Gastroesophageal sphincter (tissue), 4 donors: ENCODE results near the gene SOX12. TPM values are rescaled to one million over a fixed set of nuclear protein-coding genes. Genes with fewer than 3 reads are reported as not detected.

ENCODE experiments used
- ATAC-seq: fragments of 150-250 bp; one replicate; pipeline ENCODE4 v1.9.1; 2016; ENCODE audit warnings: mild to moderate bottlenecking, moderate library complexity
- H3K27ac ChIP-seq, 4 donors: fragments of 200-600 bp; sonication (generic) in 3 of 4; 1 replicate in 3 of 4; 2 replicates in 1 of 4; pipeline ENCODE4 v1.5.1; 2016 to 2019
- H3K27me3 ChIP-seq: fragments of 200-600 bp; sonication (generic); one replicate; pipeline ENCODE4 v1.5.1; 2019
- H3K36me3 ChIP-seq, 2 donors: fragments of 200-600 bp; sonication (generic); one replicate each; pipeline ENCODE4 v1.5.1; 2019; ENCODE audit warnings: control low read depth in 1 of 2
- H3K4me1 ChIP-seq, 3 donors: fragments of 200-600 bp; sonication (generic); 1 replicate in 2 of 3; 2 replicates in 1 of 3; pipeline ENCODE4 v1.5.1; 2016 to 2019; ENCODE audit warnings: control low read depth in 2 of 3
- H3K4me3 ChIP-seq, 2 donors: fragments of 200-600 bp; sonication (generic); one replicate each; pipeline ENCODE4 v1.5.1; 2019; ENCODE audit warnings: mild to moderate bottlenecking in 1 of 2, moderate library complexity in 1 of 2
- H3K9me3 ChIP-seq, 3 donors: fragments of 200-600 bp; sonication (generic); one replicate each; pipeline ENCODE4 v1.5.1; 2017 to 2019; ENCODE audit warnings: control low read depth in 2 of 3
- EP300 ChIP-seq: sonication (generic); formaldehyde crosslinking; IDR thresholded peaks from one replicate; pipeline ENCODE4 v1.6.1; 2017; ENCODE audit warnings: antibody characterized with exemption, mild to moderate bottlenecking
- POLR2A ChIP-seq, 2 donors: fragments of 450-650 bp; IDR thresholded peaks; one replicate each; pipeline ENCODE4 v1.6.1; 2017; ENCODE audit warnings: antibody characterized with exemption in 2 of 2, mild to moderate bottlenecking in 2 of 2, moderate library complexity in 1 of 2
- POLR2AphosphoS5 ChIP-seq: sonication (generic); formaldehyde crosslinking; IDR thresholded peaks from one replicate; pipeline ENCODE4 v1.6.1; 2017; ENCODE audit warnings: antibody characterized with exemption
- whole genome bisulfite sequencing, 2 donors: methylation state at CpG; one replicate each; pipeline ENCODE4 v1.1.5; 2018; ENCODE audit warnings: low coverage in 1 of 2; 5-methylcytosine and 5-hydroxymethylcytosine counted together
- total RNA-seq, 4 donors: library from RNA; depleted of rRNA; stranded (reverse); fragments of >200 nt; gene quantifications; one replicate each; pipeline ENCODE4 v1.1.0, GENCODE V29; 2016
- TF ChIP-seq, protein P1 (sequence below), 4 experiments: fragments of 200-600 bp in 2 of 4; fragments of 450-650 bp in 2 of 4; sonication (generic) in 1 of 4; IDR thresholded peaks; one replicate each; pipeline ENCODE4 v1.5.1; 2017 to 2019; ENCODE audit warnings: antibody characterized with exemption in 4 of 4, mild to moderate bottlenecking in 2 of 4, moderate library complexity in 2 of 4

SOX12 gene
- total RNA-seq, 4 donors from 2014 or later = 3.4 to 7.3 (median 5.9) TPM

DNA sequence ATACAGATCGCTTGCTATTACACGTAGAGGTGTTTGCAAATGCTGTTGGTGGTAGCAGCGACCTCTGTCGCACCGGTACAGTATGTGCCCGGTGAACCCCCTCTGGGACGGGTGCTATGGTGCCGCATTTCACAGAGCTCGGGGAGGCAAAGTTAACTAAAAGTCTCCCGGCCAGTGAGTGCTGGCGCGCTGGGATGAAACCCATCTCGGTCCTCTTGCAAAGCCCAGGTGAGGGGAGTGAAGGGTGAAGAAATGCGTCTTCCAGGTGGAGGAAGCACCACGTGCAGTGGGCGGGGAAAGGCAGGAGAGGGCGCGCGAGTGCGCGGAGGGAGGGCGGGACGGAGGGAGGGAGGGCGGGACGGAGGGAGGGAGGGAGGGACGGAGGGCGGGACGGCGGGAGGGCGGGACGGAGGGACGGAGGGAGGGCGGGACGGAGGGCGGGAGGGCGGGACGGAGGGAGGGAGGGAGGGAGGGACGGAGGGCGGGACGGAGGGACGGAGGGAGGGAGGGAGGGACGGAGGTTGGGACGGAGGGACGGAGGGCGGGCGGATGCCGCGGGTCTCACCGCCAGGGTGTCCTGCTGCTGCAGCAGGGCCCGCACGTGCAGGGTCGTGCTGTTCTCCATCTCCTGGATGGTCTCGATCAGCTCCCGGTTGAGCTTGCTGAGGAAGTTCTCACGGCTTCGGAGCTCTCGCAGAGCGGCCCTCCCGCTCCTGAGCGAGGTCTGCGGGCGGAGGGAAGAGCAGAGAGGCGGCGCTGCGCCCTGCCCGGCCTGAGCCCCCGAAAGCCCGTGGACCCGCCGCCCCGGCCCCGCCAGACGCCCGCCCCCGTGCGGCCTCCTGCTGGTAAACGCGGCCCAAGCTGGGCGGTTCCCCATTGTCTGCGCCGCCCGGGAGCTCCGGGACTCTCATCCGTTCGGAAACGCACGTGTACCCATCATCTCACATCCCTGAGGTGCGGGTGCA, 46.5 kb upstream of the SOX12 start:
- Histone ChIP-seq H3K4me1 (no peaks in the 10 kb centered on the region), H3K9me3 (no peaks in the 10 kb centered on the region), H3K27me3 (no peaks in the 10 kb centered on the region), H3K27ac (no peak overlapping the region), H3K4me3 (no peak overlapping the region), H3K36me3 (peaks cover 0 to 73% of the 10 kb centered on the region in 2 donors)
- peak; percentile 46 for ATAC-seq
- 40 to 48% methylated on average over 2 to 28 of the region's 88 CpGs for WGBS, 2 donors
- no peak for TF ChIP-seq EP300

- H3K27me3 ChIP-seq = no peaks in the 10 kb centered on the region
- H3K36me3 ChIP-seq = peaks cover 0 to 33% of the 10 kb centered on the region in 2 donors
- WGBS, 2 donors = 72 to 100% methylated on average over 1 to 2 of the region's 3 CpGs
- H3K4me1 ChIP-seq = peaks cover 0 to 3% (median 0%) of the 10 kb centered on the region in 3 donors
- H3K27ac ChIP-seq = no peak overlapping the region
- H3K9me3 ChIP-seq = no peaks in the 10 kb centered on the region
- no peak overlapping the region for H3K4me3 ChIP-seq
- TF ChIP-seq POLR2AphosphoS5 (no peak), EP300 (no peak), POLR2A (IDR thresholded peaks at IDR 0.05) (no peak)
- TF ChIP-seq, protein P1, sequence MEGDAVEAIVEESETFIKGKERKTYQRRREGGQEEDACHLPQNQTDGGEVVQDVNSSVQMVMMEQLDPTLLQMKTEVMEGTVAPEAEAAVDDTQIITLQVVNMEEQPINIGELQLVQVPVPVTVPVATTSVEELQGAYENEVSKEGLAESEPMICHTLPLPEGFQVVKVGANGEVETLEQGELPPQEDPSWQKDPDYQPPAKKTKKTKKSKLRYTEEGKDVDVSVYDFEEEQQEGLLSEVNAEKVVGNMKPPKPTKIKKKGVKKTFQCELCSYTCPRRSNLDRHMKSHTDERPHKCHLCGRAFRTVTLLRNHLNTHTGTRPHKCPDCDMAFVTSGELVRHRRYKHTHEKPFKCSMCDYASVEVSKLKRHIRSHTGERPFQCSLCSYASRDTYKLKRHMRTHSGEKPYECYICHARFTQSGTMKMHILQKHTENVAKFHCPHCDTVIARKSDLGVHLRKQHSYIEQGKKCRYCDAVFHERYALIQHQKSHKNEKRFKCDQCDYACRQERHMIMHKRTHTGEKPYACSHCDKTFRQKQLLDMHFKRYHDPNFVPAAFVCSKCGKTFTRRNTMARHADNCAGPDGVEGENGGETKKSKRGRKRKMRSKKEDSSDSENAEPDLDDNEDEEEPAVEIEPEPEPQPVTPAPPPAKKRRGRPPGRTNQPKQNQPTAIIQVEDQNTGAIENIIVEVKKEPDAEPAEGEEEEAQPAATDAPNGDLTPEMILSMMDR (IDR thresholded peaks at IDR 0.05) = no peak
- ATAC-seq = no peak
Observed at GRCh38 chr20:284172-284571, 41.2 kb upstream of the SOX12 start.

DNA sequence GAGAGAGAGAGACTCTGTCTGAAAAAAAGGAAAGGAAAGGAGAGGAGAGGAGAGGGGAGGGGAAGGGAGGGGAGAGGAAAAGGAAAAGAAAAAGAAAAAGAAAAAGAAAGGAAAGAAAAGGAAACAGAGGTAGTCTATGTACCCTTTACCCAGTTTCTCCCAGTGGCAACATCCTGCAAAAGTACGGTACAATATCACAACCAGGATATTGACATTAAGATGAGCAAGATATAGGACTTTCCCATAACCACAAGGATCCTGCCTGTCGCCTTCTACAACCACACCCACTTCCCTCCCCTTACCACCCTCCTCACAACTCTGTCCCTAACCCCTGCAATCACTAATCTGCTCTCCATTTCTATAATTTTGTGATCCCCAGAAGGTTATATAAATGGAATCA, 38.8 kb upstream of the SOX12 start:
- WGBS, 2 donors = 81 to 83% methylated on average over 1 to 2 of the region's 2 CpGs
- Histone ChIP-seq H3K36me3 (peaks cover 0 to 22% of the 10 kb centered on the region in 2 donors), H3K27me3 (no peaks in the 10 kb centered on the region), H3K27ac (no peak overlapping the region), H3K4me1 (peaks cover 0 to 22% (median 3%) of the 10 kb centered on the region in 3 donors), H3K9me3 (no peaks in the 10 kb centered on the region), H3K4me3 (no peak overlapping the region)
- TF ChIP-seq POLR2AphosphoS5 = no peak
- TF ChIP-seq POLR2A (IDR thresholded peaks at IDR 0.05) = no peak
- no peak for ATAC-seq

DNA sequence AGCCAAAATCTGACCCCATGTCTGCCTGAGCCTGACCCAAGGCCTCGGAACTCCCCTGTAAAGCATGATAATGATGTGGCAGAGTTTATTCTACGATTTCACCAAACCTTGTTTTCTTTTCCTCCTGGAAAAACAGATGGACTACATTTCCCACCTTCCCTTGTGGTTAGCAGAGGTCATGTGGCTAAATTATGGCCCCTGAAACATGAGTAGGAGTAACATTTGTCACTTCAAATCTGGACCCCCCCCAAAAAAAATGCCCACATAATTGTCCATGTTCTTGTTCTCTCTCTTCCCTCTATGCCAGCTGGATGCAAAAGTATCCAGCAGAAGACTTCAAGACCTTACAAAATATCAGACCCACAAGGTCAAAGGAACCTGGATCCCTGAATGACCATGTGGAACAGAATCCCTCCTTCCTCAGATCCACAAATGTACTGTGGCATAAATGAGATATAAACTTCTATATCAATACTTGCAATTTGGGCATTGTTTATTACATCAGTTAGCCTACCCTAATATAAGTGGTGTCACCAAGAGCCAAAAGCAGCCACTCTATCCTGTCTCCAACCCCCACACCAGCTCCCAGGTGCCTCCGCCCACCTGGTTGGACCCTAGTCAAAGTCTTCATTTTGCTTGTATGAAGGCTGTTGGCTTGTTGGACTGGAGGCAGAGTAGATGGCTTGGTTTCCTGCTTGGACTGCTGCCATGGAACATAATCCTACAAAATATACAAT, 36.2 kb upstream of the SOX12 start:
- ATAC-seq = no peak
- 88 to 92% methylated on average over 2 to 3 of the region's 3 CpGs for WGBS, 2 donors
- Histone ChIP-seq H3K4me1 (peaks cover 0 to 24% (median 3%) of the 10 kb centered on the region in 3 donors), H3K27me3 (no peaks in the 10 kb centered on the region), H3K4me3 (no peak overlapping the region), H3K27ac (peak overlapping the region in 1 of 4 donors; percentile 87), H3K36me3 (no peaks in the 10 kb centered on the region), H3K9me3 (no peaks in the 10 kb centered on the region)
- TF ChIP-seq, protein P1 (IDR thresholded peaks at IDR 0.05) = no peak
- TF ChIP-seq POLR2AphosphoS5 (no peak), POLR2A (IDR thresholded peaks at IDR 0.05) (no peak), EP300 (no peak)

- Histone ChIP-seq H3K27me3 (no peaks in the 10 kb centered on the region), H3K4me3 (peak overlapping the region; percentile 40 to 68), H3K9me3 (no peaks in the 10 kb centered on the region), H3K27ac (peak overlapping the region; percentile 19 to 87 (median 85)), H3K36me3 (no peaks in the 10 kb centered on the region), H3K4me1 (peaks cover 0 to 24% (median 3%) of the 10 kb centered on the region in 3 donors)
- ATAC-seq = no peak
- TF ChIP-seq EP300 (no peak), POLR2A (IDR thresholded peaks at IDR 0.05) (no peak), POLR2AphosphoS5 (no peak)
- TF ChIP-seq, protein P1 (IDR thresholded peaks at IDR 0.05) = no peak
- 31 to 40% methylated on average over 2 of the region's 2 CpGs for WGBS, 2 donors
Observed at GRCh38 chr20:289693-290083, 35.7 kb upstream of the SOX12 start.
